IMR-90 (cell line): Measurements from ENCODE around the gene KCNMB2.

Source experiments
- CTCF ChIP-seq: conservative IDR thresholded peaks from 2 replicates; pipeline ENCODE4 v1.5.1; 2012; ENCODE audit warnings: mild to moderate bottlenecking, low read depth, low read length, improper control_type of control experiment
- MAFK ChIP-seq: IDR thresholded peaks from 2 replicates; pipeline ENCODE4 v1.6.1; 2012; ENCODE audit warnings: low read depth, low read length, improper control_type of control experiment
- RAD21 ChIP-seq: IDR thresholded peaks from 2 replicates; pipeline ENCODE4 v1.6.1; 2012; ENCODE audit warnings: low read length, improper control_type of control experiment

GRCh38 chr3:178690571-178690970 lies 154.3 kb downstream of the KCNMB2 start:
- no peak for TF ChIP-seq CTCF
- TF ChIP-seq MAFK: no peak
- TF ChIP-seq RAD21: no peak
